ENCODE results near the gene HOMEZ.
"Not testable (repeated sequence)": the region's sequence is repeated elsewhere in the genome, so short reads cannot be mapped to it uniquely, and the experiment has no call there.

Gene HOMEZ

GRCh38 chr14:23294734-23295561, 9.0 kb upstream of the HOMEZ start:
- peaks cover 28% of the 10 kb centered on the region for H3K4me1 ChIP-seq (ENCODE audit: control insufficient read depth, insufficient read depth, low read length)
- H3K9ac ChIP-seq (ENCODE audit: low read length), result peak overlapping the region; percentile 21
- H3K36me3 ChIP-seq (ENCODE audit: control insufficient read depth, insufficient read depth, low read length, severe bottlenecking), result no peaks in the 10 kb centered on the region
- no peaks in the 10 kb centered on the region for H3K9me3 ChIP-seq (ENCODE audit: control insufficient read depth, low read length)
- H3K27me3 ChIP-seq (replicated peaks; ENCODE audit: control insufficient read depth, insufficient read depth, low read length), result peaks cover 4% of the 10 kb centered on the region
- H3K4me3 ChIP-seq (ENCODE audit: low read length), result no peak overlapping the region
- peak; percentile 86 for DNase-seq (ENCODE audit: low read depth)

- Histone ChIP-seq H3K27me3 (replicated peaks; ENCODE audit: control insufficient read depth, insufficient read depth, low read length) (no peaks in the 10 kb centered on the region), H3K9me3 (ENCODE audit: control insufficient read depth, low read length) (no peaks in the 10 kb centered on the region), H3K36me3 (ENCODE audit: control insufficient read depth, insufficient read depth, low read length, severe bottlenecking) (peaks cover 4% of the 10 kb centered on the region), H3K4me1 (ENCODE audit: control insufficient read depth, insufficient read depth, low read length) (peaks cover 20% of the 10 kb centered on the region), H3K9ac (ENCODE audit: low read length) (peak overlapping the region; percentile 81), H3K4me3 (ENCODE audit: low read length) (peak overlapping the region; percentile 97)
- DNase-seq (ENCODE audit: low read depth), result peak; percentile 46
Observed at GRCh38 chr14:23286902-23287479, 1.1 kb upstream of the HOMEZ start.

- H3K27me3 ChIP-seq (replicated peaks; ENCODE audit: control insufficient read depth, insufficient read depth, low read length), result no peaks in the 10 kb centered on the region
- H3K36me3 ChIP-seq (ENCODE audit: control insufficient read depth, insufficient read depth, low read length, severe bottlenecking), result peaks cover 6% of the 10 kb centered on the region
- peak overlapping the region; percentile 97 for H3K4me3 ChIP-seq (ENCODE audit: low read length)
- no peaks in the 10 kb centered on the region for H3K9me3 ChIP-seq (ENCODE audit: control insufficient read depth, low read length)
- peak overlapping the region; percentile 96 for H3K9ac ChIP-seq (ENCODE audit: low read length)
- DNase-seq (ENCODE audit: low read depth), result no peak
- H3K4me1 ChIP-seq (ENCODE audit: control insufficient read depth, insufficient read depth, low read length), result peaks cover 20% of the 10 kb centered on the region
Observed at GRCh38 chr14:23285530-23286019, 357 bp downstream of the HOMEZ start.

GRCh38 chr14:23284654-23285529, 1.0 kb downstream of the HOMEZ start:
- peak overlapping the region; percentile 97 for H3K4me3 ChIP-seq (ENCODE audit: low read length)
- H3K9me3 ChIP-seq (ENCODE audit: control insufficient read depth, low read length), result no peaks in the 10 kb centered on the region
- H3K4me1 ChIP-seq (ENCODE audit: control insufficient read depth, insufficient read depth, low read length), result peaks cover 20% of the 10 kb centered on the region
- DNase-seq (ENCODE audit: low read depth), result peak; percentile 67
- peak overlapping the region; percentile 96 for H3K9ac ChIP-seq (ENCODE audit: low read length)
- H3K27me3 ChIP-seq (replicated peaks; ENCODE audit: control insufficient read depth, insufficient read depth, low read length), result no peaks in the 10 kb centered on the region
- peaks cover 6% of the 10 kb centered on the region for H3K36me3 ChIP-seq (ENCODE audit: control insufficient read depth, insufficient read depth, low read length, severe bottlenecking)

- Histone ChIP-seq H3K4me3 (ENCODE audit: low read length) (no peak overlapping the region), H3K4me1 (ENCODE audit: control insufficient read depth, insufficient read depth, low read length) (peaks cover 13% of the 10 kb centered on the region)
Observed at GRCh38 chr14:23281247-23281646, 4.7 kb downstream of the HOMEZ start.

GRCh38 chr14:23277928-23278327, 8.0 kb downstream of the HOMEZ start:
- not testable (repeated sequence) for H3K9me3 ChIP-seq (ENCODE audit: control insufficient read depth, low read length); H3K4me1 ChIP-seq (ENCODE audit: control insufficient read depth, insufficient read depth, low read length); DNase-seq (ENCODE audit: low read depth); H3K27me3 ChIP-seq (replicated peaks; ENCODE audit: control insufficient read depth, insufficient read depth, low read length); H3K4me3 ChIP-seq (ENCODE audit: low read length); H3K9ac ChIP-seq (ENCODE audit: low read length)
- peaks cover 30% of the 10 kb centered on the region for H3K36me3 ChIP-seq (ENCODE audit: control insufficient read depth, insufficient read depth, low read length, severe bottlenecking)

More at GRCh38 chr14:23281247-23281646, 4.7 kb downstream of the HOMEZ start:
- no peaks in the 10 kb centered on the region for H3K27me3 ChIP-seq (replicated peaks; ENCODE audit: control insufficient read depth, insufficient read depth, low read length)
- no peaks in the 10 kb centered on the region for H3K9me3 ChIP-seq (ENCODE audit: control insufficient read depth, low read length)
- H3K36me3 ChIP-seq (ENCODE audit: control insufficient read depth, insufficient read depth, low read length, severe bottlenecking), result peaks cover 15% of the 10 kb centered on the region
- no peak for DNase-seq (ENCODE audit: low read depth)
- H3K9ac ChIP-seq (ENCODE audit: low read length), result no peak overlapping the region

GRCh38 chr14:23277189-23277588, 8.7 kb downstream of the HOMEZ start:
- Histone ChIP-seq H3K4me3 (ENCODE audit: low read length) (no peak overlapping the region), H3K4me1 (ENCODE audit: control insufficient read depth, insufficient read depth, low read length) (no peaks in the 10 kb centered on the region), H3K36me3 (ENCODE audit: control insufficient read depth, insufficient read depth, low read length, severe bottlenecking) (peaks cover 28% of the 10 kb centered on the region), H3K27me3 (replicated peaks; ENCODE audit: control insufficient read depth, insufficient read depth, low read length) (no peaks in the 10 kb centered on the region), H3K9me3 (ENCODE audit: control insufficient read depth, low read length) (no peaks in the 10 kb centered on the region), H3K9ac (ENCODE audit: low read length) (no peak overlapping the region)
- no peak for DNase-seq (ENCODE audit: low read depth)

GRCh38 chr14:23275412-23275811, 10.5 kb downstream of the HOMEZ start:
- Histone ChIP-seq H3K27me3 (replicated peaks; ENCODE audit: control insufficient read depth, insufficient read depth, low read length) (no peaks in the 10 kb centered on the region), H3K4me3 (ENCODE audit: low read length) (no peak overlapping the region), H3K9me3 (ENCODE audit: control insufficient read depth, low read length) (no peaks in the 10 kb centered on the region), H3K36me3 (ENCODE audit: control insufficient read depth, insufficient read depth, low read length, severe bottlenecking) (peaks cover 24% of the 10 kb centered on the region), H3K9ac (ENCODE audit: low read length) (no peak overlapping the region), H3K4me1 (ENCODE audit: control insufficient read depth, insufficient read depth, low read length) (no peaks in the 10 kb centered on the region)
- DNase-seq (ENCODE audit: low read depth), result no peak

GRCh38 chr14:23269193-23269592, 16.7 kb downstream of the HOMEZ start:
- no peaks in the 10 kb centered on the region for H3K4me1 ChIP-seq (ENCODE audit: control insufficient read depth, insufficient read depth, low read length)
- no peaks in the 10 kb centered on the region for H3K27me3 ChIP-seq (replicated peaks; ENCODE audit: control insufficient read depth, insufficient read depth, low read length)
- no peak overlapping the region for H3K9ac ChIP-seq (ENCODE audit: low read length)
- H3K4me3 ChIP-seq (ENCODE audit: low read length), result no peak overlapping the region
- no peaks in the 10 kb centered on the region for H3K9me3 ChIP-seq (ENCODE audit: control insufficient read depth, low read length)
- H3K36me3 ChIP-seq (ENCODE audit: control insufficient read depth, insufficient read depth, low read length, severe bottlenecking), result no peaks in the 10 kb centered on the region
- no peak for DNase-seq (ENCODE audit: low read depth)

GRCh38 chr14:23260849-23261248, 25.1 kb downstream of the HOMEZ start:
- H3K9ac ChIP-seq (ENCODE audit: low read length); H3K4me1 ChIP-seq (ENCODE audit: control insufficient read depth, insufficient read depth, low read length); H3K36me3 ChIP-seq (ENCODE audit: control insufficient read depth, insufficient read depth, low read length, severe bottlenecking); H3K9me3 ChIP-seq (ENCODE audit: control insufficient read depth, low read length); H3K27me3 ChIP-seq (replicated peaks; ENCODE audit: control insufficient read depth, insufficient read depth, low read length); H3K4me3 ChIP-seq (ENCODE audit: low read length); DNase-seq (ENCODE audit: low read depth): not testable (repeated sequence)

GRCh38 chr14:23259426-23259825, 26.5 kb downstream of the HOMEZ start:
- no peaks in the 10 kb centered on the region for H3K36me3 ChIP-seq (ENCODE audit: control insufficient read depth, insufficient read depth, low read length, severe bottlenecking)
- H3K9me3 ChIP-seq (ENCODE audit: control insufficient read depth, low read length), result no peaks in the 10 kb centered on the region

More at GRCh38 chr14:23259426-23259825, 26.5 kb downstream of the HOMEZ start:
- Histone ChIP-seq H3K9ac (ENCODE audit: low read length) (no peak overlapping the region), H3K4me1 (ENCODE audit: control insufficient read depth, insufficient read depth, low read length) (no peaks in the 10 kb centered on the region), H3K4me3 (ENCODE audit: low read length) (no peak overlapping the region), H3K27me3 (replicated peaks; ENCODE audit: control insufficient read depth, insufficient read depth, low read length) (peaks cover 4% of the 10 kb centered on the region)
- no peak for DNase-seq (ENCODE audit: low read depth)
